ENCODE results near the gene PANK4.

The PANK4 gene

DNA sequence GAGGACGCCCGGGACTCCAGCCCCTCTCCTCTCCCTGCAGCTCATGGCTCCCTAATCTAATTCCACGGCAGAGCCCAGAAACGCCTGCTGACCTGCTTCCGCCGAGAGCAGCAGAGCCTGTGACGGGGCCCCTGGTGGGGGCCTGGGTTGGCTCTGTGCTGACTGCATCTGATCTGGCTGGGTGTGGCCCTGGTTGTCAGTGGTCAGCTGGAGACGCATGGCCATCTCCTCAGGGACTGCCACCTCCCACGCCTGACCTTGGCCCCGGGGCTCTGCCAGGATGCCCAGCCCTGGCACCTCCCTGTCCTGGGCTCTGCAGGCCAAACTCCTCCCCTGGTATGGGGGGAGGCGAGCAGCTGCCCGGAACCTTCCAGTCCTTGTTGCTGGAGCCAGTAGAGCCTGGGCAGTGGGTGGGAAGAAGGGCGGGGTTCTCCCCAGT lies 51.4 kb downstream of the PANK4 start:
- in situ Hi-C loops (cut with HindIII; ENCODE audit: low pct_unique_long_range_greater_than_20kb, low sequenced_read_pairs) = no loop called here
- DNase-seq (ENCODE audit: low read depth in 1 of 2, low spot score in 1 of 2) = peak in 1 of 2 experiments; percentile 17
- no peak for TF ChIP-seq JUND (IDR thresholded peaks at IDR 0.05; ENCODE audit: low read depth)

DNA sequence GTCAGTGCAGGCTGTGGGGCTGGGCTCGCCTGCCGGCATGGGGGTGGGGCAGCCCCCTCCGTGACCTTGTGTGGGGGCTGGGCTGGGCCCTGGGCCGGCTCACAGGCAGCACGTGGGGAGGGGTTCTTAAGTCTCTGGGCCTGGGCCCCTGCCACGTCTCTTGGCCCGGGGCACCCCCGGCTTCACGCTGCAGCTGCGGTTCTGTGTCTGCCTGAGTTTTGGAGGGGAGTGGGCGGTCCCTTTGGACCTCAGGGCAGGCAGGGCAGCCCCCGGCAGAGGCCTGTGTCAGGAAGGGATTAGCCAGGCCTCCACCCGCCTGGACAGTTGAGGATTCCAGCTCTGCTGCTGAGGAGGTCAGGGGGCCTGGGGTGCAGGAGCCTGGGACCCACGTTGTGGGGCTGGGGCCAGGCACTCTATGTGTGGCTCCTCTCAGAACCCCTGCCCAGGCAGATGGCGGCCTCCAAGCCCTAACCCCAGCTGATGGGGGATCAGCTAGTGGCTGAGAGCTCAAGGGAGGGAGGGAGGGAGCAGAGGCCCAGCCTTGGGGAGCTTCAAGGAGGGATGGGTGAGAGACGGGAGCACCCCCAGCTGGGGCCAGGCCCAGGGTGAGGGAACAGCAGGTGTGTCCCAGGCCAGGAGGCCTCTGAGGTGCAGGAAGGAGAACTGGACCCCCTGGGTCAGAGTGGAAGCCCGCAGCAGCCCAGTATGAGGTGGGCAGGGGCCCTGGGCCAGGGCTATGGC lies 52.1 kb downstream of the PANK4 start:
- DNase-seq (ENCODE audit: low read depth in 1 of 2, low spot score in 1 of 2) = no peak
- in situ Hi-C loops (cut with HindIII; ENCODE audit: low pct_unique_long_range_greater_than_20kb, low sequenced_read_pairs) = no loop called here
- TF ChIP-seq JUND (IDR thresholded peaks at IDR 0.05; ENCODE audit: low read depth) = no peak

DNA sequence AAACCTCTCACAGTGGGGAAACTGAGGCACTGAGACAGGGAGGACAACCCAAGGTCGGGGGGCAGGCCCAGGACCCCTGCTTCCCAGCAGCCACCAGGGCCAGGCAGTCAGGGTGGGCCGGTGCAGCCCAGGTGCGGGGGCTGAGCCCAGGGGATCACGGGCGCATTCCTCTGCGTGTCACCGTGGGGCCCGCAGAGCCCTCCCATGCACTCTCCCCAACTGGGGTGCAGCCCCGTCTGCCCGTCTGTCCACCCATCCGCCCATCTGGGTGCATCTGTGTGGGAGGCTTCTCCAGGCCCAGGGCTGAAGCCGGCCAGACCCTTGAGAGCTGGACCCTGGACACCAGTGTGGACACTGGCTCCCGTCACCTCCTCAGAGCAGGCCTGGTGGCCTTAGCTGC lies 53.2 kb downstream of the PANK4 start:
- TF ChIP-seq JUND (IDR thresholded peaks at IDR 0.05; ENCODE audit: low read depth) = no peak
- in situ Hi-C loops (cut with HindIII; ENCODE audit: low pct_unique_long_range_greater_than_20kb, low sequenced_read_pairs) = no loop called here
- DNase-seq (ENCODE audit: low read depth in 1 of 2, low spot score in 1 of 2) = no peak

DNA sequence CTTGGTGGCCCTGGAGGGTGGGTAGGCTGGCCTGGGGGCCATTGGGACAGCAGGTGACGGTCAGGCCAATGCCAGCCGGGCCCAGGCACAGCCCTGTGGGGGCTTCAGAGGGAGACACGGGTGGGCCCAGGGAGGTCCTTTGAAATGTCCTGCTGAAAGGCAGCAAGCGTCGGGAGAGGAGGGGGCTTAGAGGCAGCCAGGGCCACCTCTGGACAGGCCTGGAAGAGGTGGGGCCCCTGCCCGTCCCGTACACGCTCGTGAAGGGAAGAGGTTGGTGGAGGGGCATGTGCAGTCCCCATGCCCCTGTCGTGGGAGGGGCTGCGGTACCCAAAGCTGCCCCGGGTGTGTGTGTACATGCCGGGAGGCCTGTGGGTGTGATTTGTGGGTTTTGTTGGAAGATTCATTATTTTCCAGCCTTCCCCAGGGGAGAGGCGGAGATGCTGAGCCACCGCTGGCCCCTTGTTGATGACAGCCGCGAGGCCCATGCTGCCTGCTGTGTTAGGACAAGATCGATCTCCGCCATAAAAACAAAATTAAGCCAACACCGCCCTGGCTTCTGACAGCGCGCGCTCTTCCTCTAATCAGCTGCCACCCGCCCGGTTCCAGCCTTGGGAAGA lies 53.7 kb downstream of the PANK4 start:
- in situ Hi-C loops (cut with HindIII; ENCODE audit: low pct_unique_long_range_greater_than_20kb, low sequenced_read_pairs) = no loop called here

DNA sequence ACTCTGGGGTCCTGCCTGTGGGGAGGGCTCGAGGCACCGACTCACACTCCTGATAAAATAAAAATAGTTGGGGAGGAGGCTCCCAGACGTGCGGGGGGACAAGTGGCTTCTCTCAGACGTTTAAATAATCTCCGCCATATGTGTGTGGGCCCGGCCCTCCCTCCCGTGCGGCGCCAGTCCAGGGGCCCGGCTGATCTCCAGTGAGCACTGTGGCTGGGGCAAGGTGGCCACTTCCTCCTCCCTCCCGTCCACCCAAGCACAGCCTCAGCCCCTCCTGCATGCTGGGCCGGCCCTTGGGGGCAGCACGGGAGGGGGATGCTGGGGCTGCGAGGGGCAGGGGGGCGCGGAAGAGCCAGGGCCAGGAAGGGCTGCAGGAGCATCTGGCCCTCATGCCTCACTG lies 54.3 kb downstream of the PANK4 start:
- in situ Hi-C loops (cut with HindIII; ENCODE audit: low pct_unique_long_range_greater_than_20kb, low sequenced_read_pairs) = no loop called here
- TF ChIP-seq JUND (IDR thresholded peaks at IDR 0.05; ENCODE audit: low read depth) = no peak
- no peak for DNase-seq (ENCODE audit: low read depth in 1 of 2, low spot score in 1 of 2)

More for the DNA sequence above, 53.7 kb downstream of the PANK4 start:
- DNase-seq (ENCODE audit: low read depth in 1 of 2, low spot score in 1 of 2) = no peak
- no peak for TF ChIP-seq JUND (IDR thresholded peaks at IDR 0.05; ENCODE audit: low read depth)

DNA sequence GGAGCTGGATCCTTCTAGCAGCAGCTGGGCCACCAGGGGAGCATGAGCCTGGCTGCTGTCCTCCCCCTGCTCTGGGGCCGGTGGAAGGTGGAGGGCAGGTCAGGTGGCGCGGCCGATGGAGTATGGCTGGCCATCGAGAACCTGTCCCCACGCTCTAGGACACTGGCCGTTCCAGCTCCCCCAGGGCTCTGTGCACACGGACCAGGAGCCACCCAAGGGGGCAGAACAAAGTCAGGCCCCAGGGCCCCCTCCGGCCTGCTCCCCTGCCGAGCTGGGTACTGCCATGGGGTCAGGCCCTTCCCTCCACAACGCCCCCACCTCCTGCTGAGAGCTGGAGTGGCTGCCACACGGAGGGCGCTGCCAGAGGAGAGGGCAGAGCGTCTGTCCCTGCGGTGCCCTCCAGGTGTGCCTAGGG lies 54.8 kb downstream of the PANK4 start:
- TF ChIP-seq JUND (IDR thresholded peaks at IDR 0.05; ENCODE audit: low read depth) = no peak
- in situ Hi-C loops (cut with HindIII; ENCODE audit: low pct_unique_long_range_greater_than_20kb, low sequenced_read_pairs) = no loop called here
- no peak for DNase-seq (ENCODE audit: low read depth in 1 of 2, low spot score in 1 of 2)

DNA sequence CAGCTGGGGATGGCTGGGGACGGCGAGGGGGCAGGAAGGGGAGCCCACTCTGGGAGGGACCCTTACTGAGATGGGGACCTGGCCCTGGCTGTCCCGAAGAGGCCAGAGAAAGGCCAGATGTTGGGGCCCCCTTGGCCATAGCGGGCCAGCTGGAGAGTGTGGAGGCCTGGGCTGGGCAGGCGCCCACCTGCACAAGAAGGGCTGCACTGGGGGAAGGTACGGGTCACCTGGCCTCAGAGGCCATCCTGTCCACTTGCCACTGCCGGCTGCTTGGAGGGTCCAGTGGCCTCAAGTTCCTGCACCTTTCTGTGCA lies 55.3 kb downstream of the PANK4 start:
- in situ Hi-C loops (cut with HindIII; ENCODE audit: low pct_unique_long_range_greater_than_20kb, low sequenced_read_pairs) = no loop called here
- no peak for TF ChIP-seq JUND (IDR thresholded peaks at IDR 0.05; ENCODE audit: low read depth)

DNA sequence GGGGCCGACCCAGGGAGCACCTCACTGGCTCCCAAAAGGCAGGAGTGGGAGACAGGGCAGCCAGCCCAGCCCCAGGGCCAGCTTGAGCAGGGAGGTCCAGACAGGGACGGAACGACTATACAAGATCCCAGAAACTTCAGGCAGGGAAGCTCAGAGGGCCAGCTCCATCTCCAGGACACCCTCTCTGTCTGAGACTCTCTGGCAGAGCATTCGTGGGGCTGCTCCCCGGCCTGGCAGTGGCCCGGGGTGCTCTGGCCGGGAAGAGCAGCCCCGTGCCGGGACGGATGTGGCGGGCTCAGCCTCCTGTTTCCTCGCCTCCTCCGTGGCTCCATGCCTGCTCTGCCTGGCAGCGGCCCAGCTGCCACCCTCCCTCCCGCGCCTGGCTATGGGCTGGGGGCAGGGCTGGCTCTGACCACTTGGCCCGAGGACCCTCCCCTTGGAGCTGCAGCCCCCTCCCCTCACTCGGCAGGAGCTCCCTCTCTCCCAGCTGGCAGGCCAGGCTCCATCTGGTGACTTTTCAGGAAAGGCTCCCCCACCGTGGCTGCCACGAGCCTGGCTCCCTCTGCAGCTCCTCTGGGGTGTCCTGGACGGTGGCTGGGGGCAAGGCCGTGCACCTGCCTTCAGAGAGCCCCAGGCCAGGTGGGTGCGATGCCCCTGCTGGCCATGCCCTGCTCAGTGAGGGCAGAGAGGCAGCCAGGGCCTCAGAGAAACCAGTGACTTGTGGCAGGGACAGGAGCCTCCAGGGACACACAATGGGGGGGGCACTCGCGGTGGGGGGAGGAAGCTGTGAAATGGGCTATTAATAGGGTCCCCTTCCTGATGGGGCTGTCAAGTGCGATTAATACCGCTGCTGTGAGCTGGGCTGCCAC lies 55.9 kb downstream of the PANK4 start:
- no peak for DNase-seq (ENCODE audit: low read depth in 1 of 2, low spot score in 1 of 2)

More for the DNA sequence above, 55.3 kb downstream of the PANK4 start:
- DNase-seq (ENCODE audit: low read depth in 1 of 2, low spot score in 1 of 2) = no peak

DNA sequence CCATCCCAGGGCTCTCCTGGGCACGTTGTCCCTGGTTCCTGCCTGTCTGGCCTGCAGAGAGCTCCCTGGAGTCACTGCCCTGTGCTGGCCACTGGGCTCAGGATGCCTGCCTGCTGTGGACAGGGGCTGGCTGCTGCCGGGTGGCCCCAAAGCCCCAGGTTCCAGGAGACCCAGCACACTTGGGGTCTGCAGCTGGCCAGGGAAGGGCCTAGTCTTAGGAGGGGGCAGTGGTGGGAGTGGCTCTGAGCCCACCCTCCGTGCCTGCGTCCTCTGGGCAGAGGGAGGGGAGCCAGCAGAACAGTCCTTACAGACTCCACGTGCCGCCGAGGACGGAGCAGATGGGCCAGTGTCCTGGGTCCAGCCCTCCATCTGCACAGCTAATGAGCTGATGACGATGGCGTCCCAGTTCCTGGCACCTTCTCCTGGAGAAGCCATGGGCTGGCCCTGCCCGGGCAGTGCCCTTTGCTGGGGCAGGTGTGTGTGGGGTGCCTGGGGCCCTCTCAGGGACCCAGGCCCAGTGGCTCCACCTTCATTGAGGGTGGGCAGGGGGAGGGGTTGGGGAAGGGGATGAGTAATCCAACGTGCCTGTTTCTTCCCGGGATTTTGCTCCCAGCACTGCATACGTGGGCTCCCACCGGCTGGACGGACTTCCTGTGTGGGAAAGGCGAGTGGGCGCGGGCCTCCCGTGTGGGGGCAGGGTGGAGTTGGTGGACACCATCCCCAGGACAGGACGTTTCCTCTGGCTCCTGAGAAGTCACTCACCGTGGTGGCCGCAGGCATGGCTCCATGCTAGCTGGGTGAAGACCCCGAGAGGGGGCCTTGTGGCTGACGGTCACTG lies 57.1 kb downstream of the PANK4 start:
- DNase-seq (ENCODE audit: low read depth in 1 of 2, low spot score in 1 of 2) = no peak
- in situ Hi-C loops (cut with HindIII; ENCODE audit: low pct_unique_long_range_greater_than_20kb, low sequenced_read_pairs) = no loop called here
- TF ChIP-seq JUND (IDR thresholded peaks at IDR 0.05; ENCODE audit: low read depth) = no peak

More for the DNA sequence above, 55.9 kb downstream of the PANK4 start:
- in situ Hi-C loops (cut with HindIII; ENCODE audit: low pct_unique_long_range_greater_than_20kb, low sequenced_read_pairs) = no loop called here
- no peak for TF ChIP-seq JUND (IDR thresholded peaks at IDR 0.05; ENCODE audit: low read depth)

DNA sequence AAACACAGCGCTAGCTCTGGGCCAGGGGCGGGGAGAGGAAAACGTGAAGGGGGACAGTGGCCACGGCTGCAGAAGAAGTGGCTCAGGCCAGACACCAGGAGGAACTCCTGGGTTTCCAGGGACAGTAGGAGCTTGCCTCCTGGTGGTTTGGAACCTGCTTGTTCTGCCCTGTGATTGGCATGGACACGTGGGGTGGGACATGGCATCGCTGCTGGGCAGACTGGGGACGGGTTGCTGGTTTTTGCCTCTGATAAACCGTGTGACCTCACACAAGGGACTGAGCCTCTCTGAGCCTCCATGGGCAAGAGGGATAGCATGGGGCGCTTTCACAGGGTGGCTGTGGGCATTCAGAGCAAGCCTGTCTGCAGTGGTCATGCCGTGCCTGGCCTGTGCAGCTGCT lies 57.9 kb downstream of the PANK4 start:
- no peak for TF ChIP-seq JUND (IDR thresholded peaks at IDR 0.05; ENCODE audit: low read depth)
- DNase-seq (ENCODE audit: low read depth in 1 of 2, low spot score in 1 of 2) = peak in 1 of 2 experiments; percentile 16
- in situ Hi-C loops (cut with HindIII; ENCODE audit: low pct_unique_long_range_greater_than_20kb, low sequenced_read_pairs) = no loop called here

DNA sequence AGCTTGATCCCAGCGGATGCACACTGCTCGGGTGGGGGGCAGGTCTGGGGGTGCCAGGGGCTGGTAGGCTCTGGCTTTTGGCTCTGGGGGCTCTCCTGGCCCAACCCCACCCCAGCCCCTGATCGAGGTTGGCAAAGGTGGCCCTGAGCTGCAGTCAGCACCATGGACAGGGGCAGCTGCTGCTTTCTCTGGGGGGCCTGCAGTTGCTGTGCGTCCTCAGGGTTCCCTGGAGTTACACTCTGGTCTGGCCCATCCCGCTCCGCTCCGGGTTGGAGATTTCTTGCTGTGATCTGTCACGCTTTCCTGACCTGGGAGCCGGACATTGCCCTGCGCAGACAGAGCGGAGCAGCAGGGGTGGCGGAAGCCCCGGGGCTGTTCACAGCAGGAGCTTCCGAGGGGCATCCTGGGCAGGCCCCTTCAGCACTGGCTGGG lies 58.3 kb downstream of the PANK4 start:
- in situ Hi-C loops (cut with HindIII; ENCODE audit: low pct_unique_long_range_greater_than_20kb, low sequenced_read_pairs) = no loop called here
- DNase-seq (ENCODE audit: low read depth in 1 of 2, low spot score in 1 of 2) = peak; percentile 49 to 69
- no peak for TF ChIP-seq JUND (IDR thresholded peaks at IDR 0.05; ENCODE audit: low read depth)

DNA sequence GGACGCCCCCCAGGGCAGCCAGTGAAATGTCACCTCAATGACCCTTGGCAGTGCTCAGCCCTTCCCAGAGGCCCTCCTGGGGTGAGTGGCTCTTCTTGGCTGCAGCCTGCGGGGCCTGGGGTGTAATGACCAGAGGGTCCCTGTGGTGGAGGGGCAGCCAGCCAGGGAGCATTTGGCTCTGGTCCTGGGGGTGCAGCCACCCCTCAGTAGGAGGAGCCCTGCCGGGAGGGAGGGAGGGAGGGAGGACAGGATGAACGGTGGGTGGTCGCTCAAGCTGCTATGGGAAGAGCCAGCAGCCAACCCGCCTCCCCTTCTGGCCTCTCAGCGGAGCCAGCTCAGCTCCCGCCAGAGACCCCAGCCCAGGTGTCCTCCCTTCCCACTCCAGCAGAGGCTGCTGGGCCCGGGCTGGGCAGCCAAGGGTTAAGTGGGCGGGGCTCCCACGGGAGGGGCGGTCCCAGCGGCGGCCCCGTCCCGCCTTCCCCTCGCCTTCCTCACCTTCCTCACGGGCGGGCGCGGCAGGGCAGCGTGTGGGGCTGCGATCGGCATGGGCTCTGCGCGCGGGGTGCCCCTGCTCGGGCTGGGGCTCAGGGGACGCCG lies 59.3 kb downstream of the PANK4 start:
- in situ Hi-C loops (cut with HindIII; ENCODE audit: low pct_unique_long_range_greater_than_20kb, low sequenced_read_pairs) = no loop called here
- DNase-seq (ENCODE audit: low read depth in 1 of 2, low spot score in 1 of 2) = peak in 1 of 2 experiments; percentile 35
- TF ChIP-seq JUND (IDR thresholded peaks at IDR 0.05; ENCODE audit: low read depth) = no peak
